H9 (cell line): ENCODE measurements around the gene EIF2S3B. TPM values are rescaled to one million over a fixed set of nuclear protein-coding genes. Genes with fewer than 3 reads are reported as not detected.

Experiments used
- DNase-seq: peaks from one replicate; pipeline ENCODE4 v3.0.0-alpha.2; 2017
- H2AFZ ChIP-seq: one replicate; pipeline ENCODE4 v1.6.1; 2013; ENCODE audit warnings: mild to moderate bottlenecking, low read length, control low read depth, moderate library complexity
- H2AK5ac ChIP-seq: 2 replicates; pipeline ENCODE4 v1.6.1; 2013; ENCODE audit warnings: low read length, control low read depth, mixed read lengths; ENCODE audit not compliant: insufficient read length
- H2BK120ac ChIP-seq: one replicate; pipeline ENCODE4 v1.6.1; 2013; ENCODE audit warnings: low read depth, mild to moderate bottlenecking, low read length, control low read depth, inconsistent platforms; ENCODE audit not compliant: poor library complexity, severe bottlenecking
- H2BK12ac ChIP-seq: 2 replicates; pipeline ENCODE4 v1.6.1; 2013; ENCODE audit warnings: low read length, control low read depth, mixed read lengths, low read depth; ENCODE audit not compliant: insufficient read length
- H2BK15ac ChIP-seq: 2 replicates; pipeline ENCODE4 v1.6.1; 2013; ENCODE audit warnings: low read depth, low read length, control low read depth
- H2BK20ac ChIP-seq: one replicate; pipeline ENCODE4 v1.6.1; 2013; ENCODE audit warnings: low read depth, mild to moderate bottlenecking, low read length, control low read depth, inconsistent platforms; ENCODE audit not compliant: poor library complexity, severe bottlenecking
- H2BK5ac ChIP-seq: 2 replicates; pipeline ENCODE4 v1.6.1; 2013; ENCODE audit warnings: low read length, control low read depth, mixed read lengths; ENCODE audit not compliant: insufficient read length
- H3K14ac ChIP-seq: 2 replicates; pipeline ENCODE4 v1.6.1; 2013; ENCODE audit warnings: low read length, control low read depth; ENCODE audit not compliant: insufficient read depth
- H3K18ac ChIP-seq: 2 replicates; pipeline ENCODE4 v1.6.1; 2013; ENCODE audit warnings: low read depth, mild to moderate bottlenecking, mixed read lengths, low read length, control low read depth; ENCODE audit not compliant: insufficient read length
- H3K23ac ChIP-seq: 2 replicates; pipeline ENCODE4 v1.6.1; 2013; ENCODE audit warnings: low read length, control low read depth, mixed read lengths, low read depth; ENCODE audit not compliant: insufficient read length
- H3K23me2 ChIP-seq: 2 replicates; pipeline ENCODE4 v1.6.1; 2013; ENCODE audit warnings: low read depth, mild to moderate bottlenecking, mixed read lengths, low read length, control low read depth; ENCODE audit not compliant: insufficient read length, poor library complexity, severe bottlenecking
- H3K27ac ChIP-seq: 2 replicates; pipeline ENCODE4 v1.5.1; 2013; ENCODE audit warnings: low read length, control low read depth, mixed read lengths, low read depth; ENCODE audit not compliant: insufficient read length
- H3K27me3 ChIP-seq: 2 replicates; pipeline ENCODE4 v1.6.1; 2013; ENCODE audit warnings: low read length, control low read depth, inconsistent platforms; ENCODE audit not compliant: insufficient read depth
- H3K4ac ChIP-seq: 2 replicates; pipeline ENCODE4 v1.6.1; 2013; ENCODE audit warnings: low read depth, mild to moderate bottlenecking, control low read depth, inconsistent platforms, low read length, moderate library complexity
- H3K4me1 ChIP-seq: 2 replicates; pipeline ENCODE4 v1.6.1; 2013; ENCODE audit warnings: low read length, control low read depth, inconsistent platforms; ENCODE audit not compliant: insufficient read depth
- H3K4me2 ChIP-seq: 2 replicates; pipeline ENCODE4 v1.6.1; 2013; ENCODE audit warnings: low read length, control low read depth, mixed read lengths; ENCODE audit not compliant: insufficient read length, insufficient read depth
- H3K56ac ChIP-seq: 2 replicates; pipeline ENCODE4 v1.6.1; 2013; ENCODE audit warnings: low read depth, mild to moderate bottlenecking, mixed read lengths, low read length, control low read depth; ENCODE audit not compliant: insufficient read length
- H3K79me1 ChIP-seq: 2 replicates; pipeline ENCODE4 v1.6.1; 2013; ENCODE audit warnings: low read depth, mild to moderate bottlenecking, moderate library complexity, low read length, control low read depth, inconsistent platforms; ENCODE audit not compliant: insufficient read depth, poor library complexity, severe bottlenecking
- H3K79me2 ChIP-seq: 2 replicates; pipeline ENCODE4 v1.6.1; 2013; ENCODE audit warnings: low read length, control low read depth, inconsistent platforms; ENCODE audit not compliant: insufficient read depth
- H3K9ac ChIP-seq: 2 replicates; pipeline ENCODE4 v1.6.1; 2013; ENCODE audit warnings: low read length, control low read depth, mixed read lengths; ENCODE audit not compliant: insufficient read length; ENCODE audit errors: extremely low read depth
- H3K9me3 ChIP-seq: one replicate; pipeline ENCODE4 v1.6.1; 2013; ENCODE audit warnings: low read depth, low read length, inconsistent platforms; ENCODE audit not compliant: control insufficient read depth
- H3T11ph ChIP-seq: one replicate; pipeline ENCODE4 v1.6.1; 2013; ENCODE audit warnings: mild to moderate bottlenecking, low read length, control low read depth, inconsistent platforms
- H4K20me1 ChIP-seq: one replicate; pipeline ENCODE4 v1.6.1; 2013; ENCODE audit not compliant: control insufficient read depth, insufficient read length, insufficient read depth
- H4K5ac ChIP-seq: 2 replicates; pipeline ENCODE4 v1.6.1; 2013; ENCODE audit warnings: low read depth, mild to moderate bottlenecking, mixed read lengths, low read length, control low read depth; ENCODE audit not compliant: insufficient read length
- H4K8ac ChIP-seq: replicated peaks from 2 replicates; pipeline ENCODE4 v1.6.1; 2013; ENCODE audit warnings: low read length, control low read depth, mixed read lengths, low read depth; ENCODE audit not compliant: insufficient read length
- H4K91ac ChIP-seq: 2 replicates; pipeline ENCODE4 v1.6.1; 2013; ENCODE audit warnings: low read depth, mild to moderate bottlenecking, moderate library complexity, mixed read lengths, low read length, control low read depth; ENCODE audit not compliant: insufficient read length
- H3K27ac Mint-ChIP-seq, 3 experiments: 2 replicates in 2 of 3; 3 replicates in 1 of 3; pipeline ENCODE4 v1.8.0; 2020 to 2021; ENCODE audit warnings: mixed read lengths in 3 of 3, mild to moderate bottlenecking in 1 of 3, moderate library complexity in 1 of 3
- H3K27me3 Mint-ChIP-seq: 2 replicates; pipeline ENCODE4 v1.8.0; 2021; ENCODE audit warnings: low read depth, mild to moderate bottlenecking, moderate library complexity, mixed read lengths
- H3K36me3 Mint-ChIP-seq, 3 experiments: 2 replicates in 2 of 3; 3 replicates in 1 of 3; pipeline ENCODE4 v1.8.0; 2020 to 2021; ENCODE audit warnings: low read depth in 3 of 3, mixed read lengths in 3 of 3; ENCODE audit not compliant: insufficient read depth in 1 of 3
- H3K4me1 Mint-ChIP-seq, 2 experiments: 2 replicates each; pipeline ENCODE4 v1.8.0; 2020; ENCODE audit warnings: mixed read lengths in 2 of 2
- H3K4me3 Mint-ChIP-seq, 2 experiments: 2 replicates in 1 of 2; 3 replicates in 1 of 2; pipeline ENCODE4 v1.8.0; 2020 to 2021; ENCODE audit warnings: mild to moderate bottlenecking in 2 of 2, mixed read lengths in 2 of 2, moderate library complexity in 1 of 2
- H3K9me3 Mint-ChIP-seq, 2 experiments: 2 replicates in 1 of 2; 3 replicates in 1 of 2; pipeline ENCODE4 v1.8.0; 2020; ENCODE audit warnings: mild to moderate bottlenecking in 2 of 2, mixed read lengths in 2 of 2, moderate library complexity in 1 of 2
- CTCF ChIP-seq: fragments of 200-600 bp; sonication (generic); conservative IDR thresholded peaks from 3 replicates; pipeline ENCODE4 v1.8.0; 2021; ENCODE audit warnings: antibody characterized with exemption, mild to moderate bottlenecking
- WGBS: extraction: QIAGEN DNeasy Blood & Tissue Kit; methylation state at CpG from one replicate; pipeline ENCODE4 v1.1.7; 2013; ENCODE audit warnings: missing lambda C conversion rate, low lambda C conversion rate, mixed read lengths; ENCODE audit not compliant: insufficient read length; ENCODE audit errors: extremely low coverage; 5-methylcytosine and 5-hydroxymethylcytosine counted together
- total RNA-seq: library from RNA; stranded (reverse); gene quantifications from 2 replicates; pipeline ENCODE4 v1.2.1, GENCODE V29; 2021

The EIF2S3B gene
- total RNA-seq, 1 experiment from 2014 or later, result 2.1 TPM

DNA sequence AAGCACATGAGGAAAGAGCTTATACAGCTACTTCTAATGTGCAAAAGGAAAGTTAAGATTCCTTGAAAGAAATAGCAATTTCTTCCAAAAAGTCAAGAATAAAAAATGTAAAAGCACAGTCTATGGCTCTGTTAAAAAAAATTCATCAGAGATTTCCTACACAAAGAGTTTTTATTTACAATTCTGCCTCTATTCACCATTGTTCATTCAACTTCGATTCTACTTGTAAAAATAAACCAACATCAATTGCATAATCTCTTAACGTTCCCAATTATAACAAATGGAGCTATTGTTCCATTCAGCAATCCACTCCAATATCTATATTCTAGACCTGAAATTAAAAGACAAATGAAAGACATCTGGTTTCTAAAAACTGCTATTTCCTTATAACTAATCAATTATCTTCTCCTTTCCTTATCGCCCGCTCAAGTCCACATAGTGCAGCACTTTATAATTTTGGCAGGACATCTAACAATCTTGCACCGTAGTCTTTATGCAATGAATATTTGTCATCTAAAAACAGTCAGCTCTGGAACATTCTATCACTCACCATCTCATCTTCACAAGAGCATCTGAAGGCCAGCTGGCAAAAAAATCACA lies 6.2 kb downstream of the EIF2S3B start:
- DNase-seq, result no peak
- Histone ChIP-seq H3K9ac (no peak overlapping the region), H2BK20ac (no peak overlapping the region), H3K79me1 (no peaks in the 10 kb centered on the region), H3K4me1 (no peaks in the 10 kb centered on the region), H3K9me3 (no peaks in the 10 kb centered on the region), H3K79me2 (no peaks in the 10 kb centered on the region), H3K4ac (no peak overlapping the region), H3K14ac (no peak overlapping the region), H3K4me2 (no peak overlapping the region), H4K91ac (no peak overlapping the region), H2BK12ac (no peak overlapping the region), H2AFZ (no peak overlapping the region), H2BK15ac (no peak overlapping the region), H3K23me2 (no peaks in the 10 kb centered on the region), H2AK5ac (no peak overlapping the region), H4K20me1 (no peaks in the 10 kb centered on the region), H2BK120ac (no peak overlapping the region), H3T11ph (no peak overlapping the region), H3K23ac (no peak overlapping the region), H3K56ac (no peak overlapping the region), H3K27ac (no peak overlapping the region), H2BK5ac (no peak overlapping the region), H4K8ac (no peak overlapping the region), H3K27me3 (no peaks in the 10 kb centered on the region), H4K5ac (no peak overlapping the region), H3K18ac (no peak overlapping the region)
- no peaks in the 10 kb centered on the region for H3K27me3 Mint-ChIP-seq
- WGBS, result 100% methylated on average over 3 of the region's 5 CpGs
- no peak overlapping the region for H3K27ac Mint-ChIP-seq
- no peaks in the 10 kb centered on the region for H3K36me3 Mint-ChIP-seq
- no peak overlapping the region for H3K4me3 Mint-ChIP-seq
- no peak for TF ChIP-seq CTCF
- no peaks in the 10 kb centered on the region for H3K4me1 Mint-ChIP-seq
- no peaks in the 10 kb centered on the region for H3K9me3 Mint-ChIP-seq
